Right ventricle myocardium superior (tissue), 1 donor: ENCODE measurements around the gene CISTR. TPM values are rescaled to one million over a fixed set of nuclear protein-coding genes. Genes with fewer than 3 reads are reported as not detected.
"Not testable (repeated sequence)": the region's sequence is repeated elsewhere in the genome, so short reads cannot be mapped to it uniquely, and the experiment has no call there.

ENCODE experiments used
- ATAC-seq: fragments of 200-7000 bp; cut with Tn5 transposase; one replicate; pipeline ENCODE4 v1.9.1; 2020; ENCODE audit warnings: mild to moderate bottlenecking; ENCODE audit not compliant: poor library complexity
- DNase-seq: peaks from one replicate; pipeline ENCODE4 v3.0.0-alpha.2; 2020
- intact Hi-C: fragments of 100-400 bp; cut with DNase I; formaldehyde crosslinking; loops from one replicate; pipeline ENCODE4 v1.11.2; 2022
- long read RNA-seq: library from polyadenylated mRNA; unstranded; transcript quantifications from one replicate; pipeline ENCODE4 v2.0.0, GENCODE V29; 2021
- total RNA-seq: library from RNA; stranded (reverse); fragmentation: NEBNext Ultra II Directional; extraction: Animal tissue kit (Norgen Biotek cat#: 25700); gene quantifications from one replicate; pipeline ENCODE4 v1.2.1, GENCODE V29; 2021
- donor health status: DM: no; HTN: yes; CAD: no; lungs with severe emphysema.

CISTR gene
- total RNA-seq: 0.83 TPM
- long read RNA-seq, partial matches to known transcripts: 0 of 1 reads
- long read RNA-seq, other reads (novel, unspliced or antisense): 1 of 1 reads

GRCh38 chr12:53751336-53752191 lies at the start of gene CISTR:
TSS of gene CISTR (minus strand) at chr12:53751979.
- DNase-seq (peak; percentile 52), ATAC-seq (peak; percentile 59)
- intact Hi-C loops: no loop called here

- no peak for ATAC-seq
- no peak for DNase-seq
- intact Hi-C loops: no loop called here
These were observed 46.8 kb upstream of the CISTR start for GRCh38 chr12:53798575-53798974.

DNA sequence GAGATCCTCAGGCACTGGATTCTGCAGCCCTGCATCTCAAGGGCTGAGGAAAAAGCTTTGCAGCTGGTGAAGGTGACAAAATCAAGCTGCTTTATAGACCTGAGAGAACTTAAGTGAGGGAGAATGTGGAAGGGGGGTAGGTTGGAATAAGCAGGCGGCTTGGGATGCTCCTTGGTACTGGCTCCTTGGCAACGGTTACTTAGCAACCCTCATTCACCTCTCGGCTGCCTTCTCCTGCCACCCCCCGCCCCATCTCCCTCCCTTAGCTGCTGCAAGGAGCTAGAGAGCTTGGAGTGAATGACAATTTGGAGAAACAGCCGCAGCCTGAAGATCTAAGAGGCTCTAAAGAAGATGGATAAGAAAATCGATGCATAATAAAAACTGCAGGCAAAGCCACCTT lies 44.1 kb upstream of the CISTR start:
- intact Hi-C loops: no loop called here

DNA sequence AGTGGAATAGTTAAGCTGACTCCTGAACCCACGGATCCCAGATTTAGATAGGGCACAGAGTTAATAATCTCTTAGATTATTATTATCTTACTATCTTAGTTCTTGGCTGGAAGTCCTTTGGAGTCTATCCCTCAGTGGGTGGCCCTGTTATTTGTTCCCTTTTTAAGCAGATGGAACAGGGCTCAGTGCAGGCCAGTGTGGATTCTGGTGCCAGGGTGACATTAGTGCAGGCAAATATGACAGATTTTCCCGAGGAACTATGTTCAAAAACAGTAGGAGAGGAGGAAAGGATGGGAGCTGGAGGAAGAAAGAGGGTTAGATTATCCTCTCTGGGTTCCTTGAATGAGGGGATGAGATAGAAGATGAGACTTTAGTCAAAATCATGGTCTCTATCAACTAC lies 41.4 kb upstream of the CISTR start:
- no peak for DNase-seq
- intact Hi-C loops: no loop called here
- ATAC-seq: no peak

More for the DNA sequence above, 44.1 kb upstream of the CISTR start:
- ATAC-seq (no peak), DNase-seq (no peak)

DNA sequence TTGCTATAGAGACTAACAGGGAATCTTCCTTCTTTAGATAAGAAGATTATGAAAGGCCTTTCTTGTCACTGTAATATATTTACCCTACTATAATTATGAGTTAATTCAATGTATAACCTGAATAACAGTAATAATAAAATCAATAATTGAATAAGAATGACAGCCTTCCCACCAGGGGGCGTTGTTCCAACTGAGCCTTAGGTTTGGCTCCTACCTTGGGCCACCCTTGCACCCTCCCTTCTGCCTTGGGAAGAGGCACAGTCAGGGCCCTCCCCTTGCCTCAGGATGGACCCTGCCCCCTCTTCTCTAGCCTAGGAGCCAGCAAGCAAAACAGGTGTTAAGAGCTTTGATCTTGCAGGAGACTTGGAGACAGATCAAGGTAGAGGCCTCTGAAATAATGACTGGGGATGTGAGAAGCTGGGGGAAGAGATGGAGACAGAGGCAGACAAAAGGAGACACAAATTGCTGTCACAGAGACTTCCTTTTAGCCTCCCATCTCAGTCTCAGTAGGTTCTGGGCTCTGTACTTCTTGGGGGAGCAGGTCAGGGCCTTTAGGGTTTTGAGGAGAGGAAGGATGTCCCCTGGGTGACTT lies 40.1 kb upstream of the CISTR start:
- DNase-seq: no peak
- no peak for ATAC-seq
- intact Hi-C loops: no loop called here

- intact Hi-C loops: no loop called here
- no peak for DNase-seq
- ATAC-seq: no peak
These were observed 37.8 kb upstream of the CISTR start for GRCh38 chr12:53789570-53789969.

DNA sequence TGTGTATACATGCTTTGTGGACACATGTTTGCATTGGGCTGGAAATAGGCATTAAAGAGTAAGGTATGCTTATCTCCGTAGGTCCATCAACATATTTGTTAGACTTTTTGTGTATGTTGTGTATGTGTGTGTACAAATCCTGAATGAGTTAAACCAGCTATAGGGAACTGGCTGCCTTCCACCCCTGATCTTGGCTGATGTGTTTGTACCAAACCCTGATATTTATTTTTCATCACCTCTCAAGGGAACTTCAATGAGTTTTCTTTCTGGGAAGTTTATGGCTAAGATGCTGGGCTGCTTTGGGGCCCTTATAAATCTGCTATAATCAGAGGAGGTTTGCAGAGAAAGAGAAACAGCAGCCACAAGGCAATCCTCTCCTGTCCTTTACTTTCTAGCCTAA lies 37.1 kb upstream of the CISTR start:
- DNase-seq: no peak
- intact Hi-C loops: no loop called here
- no peak for ATAC-seq

DNA sequence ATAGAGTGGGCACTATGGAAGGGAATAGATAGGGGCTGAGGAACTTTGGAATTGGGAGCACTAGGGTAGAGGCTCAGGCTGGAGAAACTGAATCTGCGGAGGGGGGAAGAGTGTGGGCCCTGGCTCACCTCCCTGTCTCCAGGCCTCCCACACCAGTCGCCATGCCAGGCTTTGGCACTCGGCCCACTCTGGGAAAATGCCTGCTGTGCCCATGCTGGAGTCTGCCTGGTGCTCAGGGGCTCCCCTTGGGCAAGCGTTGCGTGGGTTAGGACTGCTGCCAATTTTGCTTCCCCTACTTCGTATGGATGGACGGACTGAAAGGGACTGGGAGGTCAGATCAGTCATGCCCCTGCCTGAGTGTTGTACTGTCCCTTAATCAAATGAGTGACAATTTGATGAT lies 34.6 kb upstream of the CISTR start:
- ATAC-seq: no peak
- intact Hi-C loops: no loop called here
- DNase-seq: no peak

- ATAC-seq (no peak), DNase-seq (no peak)
- intact Hi-C loops: no loop called here
These were observed 33.4 kb upstream of the CISTR start for GRCh38 chr12:53785161-53785560.

- ATAC-seq: no peak
- intact Hi-C loops: no loop called here
- DNase-seq: no peak
These were observed 30.4 kb upstream of the CISTR start for GRCh38 chr12:53782093-53782703.

GRCh38 chr12:53781228-53781801 lies 29.5 kb upstream of the CISTR start:
- intact Hi-C loops: no loop called here
- ATAC-seq (no peak), DNase-seq (no peak)

- no peak for DNase-seq
- intact Hi-C loops: no loop called here
- no peak for ATAC-seq
These were observed 28.5 kb upstream of the CISTR start for GRCh38 chr12:53780323-53780722.

- ATAC-seq, DNase-seq, intact Hi-C loops: not testable (repeated sequence)
These were observed 27.9 kb upstream of the CISTR start for GRCh38 chr12:53779679-53780078.

DNA sequence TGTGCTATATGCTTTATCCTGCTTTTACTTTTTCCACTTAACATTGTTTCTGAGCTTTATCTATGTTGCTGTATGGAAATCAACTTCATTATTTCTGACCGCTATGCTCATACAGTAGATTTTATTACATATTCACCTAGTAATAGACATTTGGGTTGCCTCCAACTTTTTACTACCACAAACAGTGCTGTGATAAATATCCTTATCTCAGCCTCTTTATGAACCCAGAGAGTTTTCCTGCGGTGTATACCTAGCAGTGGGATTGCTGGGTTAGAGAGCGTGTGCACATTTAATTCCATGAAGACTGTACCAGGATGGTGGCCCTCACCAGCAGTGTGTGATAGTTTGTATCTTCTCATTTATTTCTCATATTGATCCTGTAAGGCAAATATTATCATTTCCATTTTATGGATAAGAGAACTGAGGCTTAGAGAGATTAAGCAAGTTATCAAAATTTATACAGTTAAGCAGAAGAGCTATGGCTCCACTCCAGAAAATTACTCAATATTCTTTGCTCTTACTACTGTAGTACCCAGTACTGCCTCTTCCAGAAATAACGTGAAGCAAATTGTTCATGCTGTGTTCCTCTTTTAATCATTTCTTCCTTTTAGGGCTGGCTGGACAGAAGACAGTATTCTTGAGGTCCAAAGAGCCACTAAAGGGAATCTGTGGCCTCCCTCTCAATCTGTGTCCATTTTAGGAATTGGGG lies 26.3 kb upstream of the CISTR start:
- no peak for DNase-seq
- intact Hi-C loops: no loop called here
- ATAC-seq: no peak

DNA sequence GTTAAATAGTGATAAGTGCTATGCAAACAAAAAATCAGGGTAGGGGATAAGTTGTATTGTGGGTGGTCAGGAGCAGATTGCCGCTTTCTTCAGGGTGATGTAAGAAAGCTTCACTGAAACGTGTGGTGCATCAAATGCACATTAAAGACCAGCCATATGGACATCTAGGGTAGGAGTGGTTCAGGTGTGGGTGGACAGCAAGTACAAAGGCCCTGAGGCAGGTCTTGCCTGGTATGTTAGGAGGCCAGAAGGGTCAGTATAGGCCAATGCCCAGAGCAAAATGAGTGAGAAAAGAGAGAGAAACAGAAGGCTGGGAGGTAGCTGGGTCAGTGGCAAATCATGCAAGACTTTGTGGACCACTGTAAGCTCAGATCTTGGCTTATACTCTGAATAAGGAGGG lies 25.6 kb upstream of the CISTR start:
- intact Hi-C loops: no loop called here
- ATAC-seq (no peak), DNase-seq (no peak)

GRCh38 chr12:53776872-53777271 lies 25.1 kb upstream of the CISTR start:
- intact Hi-C loops: no loop called here
- DNase-seq: no peak
- ATAC-seq: no peak

GRCh38 chr12:53775478-53776145 lies 23.8 kb upstream of the CISTR start:
- intact Hi-C loops: no loop called here
- DNase-seq: peak; percentile 43
- ATAC-seq: peak; percentile 93

- ATAC-seq (no peak), DNase-seq (no peak)
- intact Hi-C loops: no loop called here
These were observed 18.5 kb upstream of the CISTR start for GRCh38 chr12:53770281-53770680.
